Dedifferentiated amniotic fluid mesenchymal stem cell (primary cell): ENCODE data around the gene SDF4.
"Not testable (repeated sequence)": the region's sequence is repeated elsewhere in the genome, so short reads cannot be mapped to it uniquely, and the experiment has no call there.

Experiments used
- DNase-seq: peaks from one replicate; pipeline ENCODE4 v3.0.0-alpha.2; 2016; ENCODE audit errors: extremely low spot score

The SDF4 gene

DNA sequence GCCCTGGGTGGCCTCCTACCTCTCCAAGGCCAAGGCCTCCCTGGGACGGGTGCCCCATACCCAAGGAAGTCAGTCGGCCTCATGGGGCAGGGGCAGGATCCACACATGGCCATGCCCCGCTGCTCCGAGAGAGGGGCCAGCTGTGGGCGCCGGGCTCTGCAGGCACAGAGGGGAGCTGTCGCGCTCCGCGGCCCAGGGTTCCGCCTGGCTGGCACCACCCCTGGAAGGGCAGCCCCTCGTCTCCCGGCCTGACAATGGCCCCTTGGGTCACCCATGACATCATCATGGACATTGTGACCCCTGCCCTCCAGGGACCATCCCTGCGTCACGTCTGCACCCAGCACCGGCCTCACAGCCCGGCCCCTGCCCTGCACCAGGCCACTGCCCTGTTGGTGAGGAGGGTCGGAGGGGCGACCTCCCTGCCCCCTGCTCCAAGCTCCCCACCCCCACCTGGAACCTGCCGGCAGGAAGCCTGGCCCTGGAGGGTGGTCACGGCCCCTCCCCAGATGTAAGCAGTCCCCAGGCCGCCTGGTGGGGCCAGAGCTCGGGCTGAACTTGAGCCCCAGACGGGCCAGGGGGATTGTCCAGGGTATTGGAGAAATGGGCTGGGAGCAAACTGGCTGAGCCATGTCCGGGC, 52.3 kb downstream of the SDF4 start:
- DNase-seq: no peak

DNA sequence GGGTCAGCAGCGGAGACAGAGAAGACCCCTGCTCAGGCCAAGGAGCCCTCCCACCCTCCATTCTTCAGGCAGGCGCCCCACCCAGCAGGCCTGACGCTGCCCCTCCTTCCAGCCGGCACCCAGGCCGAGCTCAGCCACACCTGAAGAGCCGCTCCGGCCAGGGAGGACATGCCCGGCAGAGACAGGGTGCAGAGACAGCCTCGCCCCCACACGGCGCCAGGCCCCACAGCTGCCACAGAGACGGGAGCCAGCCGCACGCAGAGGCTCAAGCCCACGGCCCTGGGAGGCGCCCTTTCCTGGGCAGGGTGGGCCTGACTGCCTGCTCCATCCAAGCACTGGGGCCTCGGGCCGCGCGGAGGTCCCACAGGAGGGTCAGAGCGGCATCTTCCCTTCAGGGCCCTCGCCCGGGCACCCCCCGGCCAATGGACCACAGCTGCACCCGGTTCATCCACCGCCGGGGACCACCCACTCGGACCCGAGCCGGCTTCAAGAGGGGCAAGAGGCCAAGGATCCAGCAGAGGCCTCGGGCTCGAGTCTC, 52.9 kb downstream of the SDF4 start:
- DNase-seq: no peak

DNA sequence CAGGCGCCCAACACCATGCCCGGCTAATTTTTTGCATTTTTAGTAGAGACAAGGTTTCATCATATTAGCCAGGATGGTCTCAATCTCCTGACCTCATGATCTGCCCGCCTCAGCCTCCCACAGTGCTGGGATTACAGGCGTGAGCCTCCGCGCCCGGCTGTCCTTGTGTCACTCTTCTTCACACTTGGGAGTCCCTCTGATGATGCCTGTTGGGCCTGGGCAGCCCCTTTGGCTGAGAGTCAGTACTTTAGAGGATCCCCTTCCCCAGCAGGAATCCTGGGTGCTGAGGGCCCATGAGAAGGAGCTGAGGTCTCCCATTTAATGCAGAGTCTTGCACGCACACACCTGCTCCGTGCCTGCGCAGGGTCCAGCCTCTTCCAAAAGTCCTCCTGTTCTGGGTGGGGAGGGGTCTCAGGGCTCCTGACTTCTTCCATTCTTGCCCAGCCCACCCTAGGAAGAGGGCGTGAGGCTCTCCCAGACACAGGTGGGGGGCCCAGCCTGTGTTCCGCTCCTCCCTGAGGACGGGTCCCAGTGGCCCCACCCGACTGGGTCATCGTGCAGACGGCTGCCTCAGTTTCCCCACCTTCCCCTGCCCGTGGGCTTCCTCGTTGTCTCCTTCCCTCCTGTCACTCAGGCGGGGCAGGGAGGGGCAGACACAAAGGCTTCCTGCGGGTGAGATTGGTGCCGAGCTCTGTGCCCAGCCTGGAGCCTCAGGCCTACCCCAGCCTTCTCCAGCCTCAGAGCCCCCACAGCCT, 54.2 kb downstream of the SDF4 start:
- DNase-seq: no peak

DNA sequence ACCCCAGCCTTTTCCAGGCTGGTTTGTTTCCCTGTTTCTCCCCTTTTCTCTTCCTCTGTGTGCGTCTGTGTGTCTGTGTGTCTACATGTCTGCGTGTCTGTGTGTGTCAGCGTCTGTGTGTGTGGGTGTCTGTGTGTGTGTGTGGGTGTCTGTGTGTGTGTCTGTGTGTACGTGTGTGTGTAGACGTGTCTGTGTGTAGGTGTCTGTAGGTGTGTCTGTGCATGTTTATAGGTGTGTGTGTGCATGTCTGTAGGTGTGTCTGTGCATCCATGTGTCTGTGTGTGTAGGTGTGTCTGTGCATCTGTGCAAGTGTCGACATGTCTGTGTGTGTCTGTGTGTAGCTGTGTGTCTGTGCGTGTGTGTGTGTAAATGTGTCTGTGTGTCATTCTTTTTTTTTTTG, 54.9 kb downstream of the SDF4 start:
- DNase-seq: no peak

DNA sequence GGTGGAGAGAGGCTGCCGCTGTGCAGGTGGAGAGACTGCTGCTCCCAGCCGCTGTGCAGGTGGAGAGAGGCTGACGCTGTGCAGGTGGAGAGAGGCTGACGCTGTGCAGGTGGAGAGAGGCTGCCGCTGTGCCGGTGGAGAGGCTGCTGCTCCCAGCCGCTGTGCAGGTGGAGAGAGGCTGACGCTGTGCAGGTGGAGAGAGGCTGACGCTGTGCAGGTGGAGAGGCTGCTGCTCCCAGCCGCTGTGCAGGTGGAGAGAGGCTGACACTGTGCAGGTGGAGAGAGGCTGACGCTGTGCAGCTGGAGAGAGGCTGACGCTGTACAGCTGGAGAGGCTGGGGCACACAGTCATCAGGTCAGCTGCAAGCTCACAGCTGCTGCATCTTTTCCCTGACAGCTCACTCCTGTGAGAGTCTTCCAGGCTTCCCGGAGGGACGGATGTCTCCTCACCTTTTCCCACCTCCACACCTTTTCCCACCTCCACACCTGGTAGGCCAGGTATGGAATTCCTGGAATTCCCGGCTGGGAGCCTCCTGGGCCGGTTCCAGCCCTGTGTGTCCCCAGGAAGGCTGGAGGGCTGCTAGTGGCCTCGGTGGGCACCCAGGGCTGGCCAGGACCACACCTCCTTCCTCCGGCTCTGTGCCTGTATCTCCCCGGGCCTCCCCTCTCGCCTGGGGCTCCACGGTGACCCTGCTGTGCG, 55.6 kb downstream of the SDF4 start:
- not testable (repeated sequence) for DNase-seq

DNA sequence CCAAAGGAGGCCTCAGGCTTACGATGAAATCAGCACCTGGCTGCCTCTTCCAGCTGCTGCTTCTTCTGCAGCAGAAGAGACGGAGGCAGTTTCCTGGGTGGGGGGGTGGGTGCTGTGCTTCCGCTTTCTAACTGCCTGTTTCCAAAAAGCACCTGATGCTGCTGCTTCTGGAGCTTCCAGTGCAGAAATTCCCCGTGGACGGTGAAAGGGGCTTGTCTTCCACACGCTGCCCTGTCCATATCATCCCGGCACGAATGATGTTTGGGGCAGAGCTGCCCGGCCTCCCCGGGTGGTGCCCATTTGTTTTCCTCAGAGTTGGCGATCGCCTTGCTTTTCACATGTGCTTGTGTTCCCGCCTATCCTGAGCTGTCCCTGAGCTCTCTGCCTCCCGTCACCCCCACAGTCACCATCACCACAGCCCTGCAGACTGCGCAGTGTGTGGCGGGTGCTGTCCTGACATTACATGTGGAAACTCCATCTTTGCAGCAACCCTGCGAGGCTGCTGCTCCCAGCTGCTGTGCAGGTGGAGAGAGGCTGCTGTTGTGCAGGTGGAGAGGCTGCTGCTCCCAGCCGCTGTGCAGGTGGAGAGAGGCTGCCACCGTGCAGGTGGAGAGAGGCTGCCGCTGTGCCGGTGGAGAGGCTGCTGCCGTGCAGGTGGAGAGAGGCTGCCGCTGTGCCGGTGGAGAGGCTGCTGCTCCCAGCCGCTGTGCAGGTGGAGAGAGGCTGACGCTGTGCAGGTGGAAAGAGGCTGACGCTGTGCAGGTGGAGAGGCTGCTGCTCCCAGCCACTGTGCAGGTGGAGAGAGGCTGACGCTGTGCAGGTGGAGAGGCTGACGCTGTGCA, 56.4 kb downstream of the SDF4 start:
- no peak for DNase-seq

DNA sequence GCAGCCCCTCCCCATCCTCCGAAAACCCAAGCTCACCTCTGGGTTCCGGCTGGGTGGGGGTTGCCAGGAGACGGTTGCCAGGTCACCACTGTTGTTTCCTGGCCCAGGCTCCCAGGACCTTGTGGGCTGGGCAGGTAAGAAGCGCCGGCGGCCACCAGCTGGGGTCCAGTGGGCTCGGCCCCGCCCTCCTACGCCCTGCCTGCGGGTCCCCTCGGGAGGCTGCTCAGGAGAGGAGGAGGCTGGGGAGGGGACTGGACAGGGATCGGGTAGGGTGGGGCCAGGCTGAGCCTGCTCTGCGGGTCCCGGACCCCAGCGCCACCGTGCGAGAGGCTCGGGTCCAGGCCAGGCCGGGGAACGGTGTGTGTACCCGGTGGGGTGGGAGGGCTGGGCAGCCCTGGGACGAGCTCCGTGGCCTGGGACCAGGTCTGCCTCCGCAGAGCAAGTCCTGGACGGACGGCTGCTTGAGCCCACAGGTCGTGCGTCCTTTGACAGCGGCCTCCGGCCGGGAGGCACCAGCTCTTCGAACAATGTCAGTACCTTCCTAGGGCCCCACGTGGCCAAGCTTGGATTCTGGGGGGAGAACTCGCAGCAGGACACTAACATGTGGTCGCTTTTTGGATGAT, 57.9 kb downstream of the SDF4 start, which contains the start of gene TTLL10:
TSS of gene TTLL10 (plus strand) at position 88 of the 623 bp plus-strand sequence. CDS start 5,336 bp downstream, outside the sequence.
- no peak for DNase-seq

DNA sequence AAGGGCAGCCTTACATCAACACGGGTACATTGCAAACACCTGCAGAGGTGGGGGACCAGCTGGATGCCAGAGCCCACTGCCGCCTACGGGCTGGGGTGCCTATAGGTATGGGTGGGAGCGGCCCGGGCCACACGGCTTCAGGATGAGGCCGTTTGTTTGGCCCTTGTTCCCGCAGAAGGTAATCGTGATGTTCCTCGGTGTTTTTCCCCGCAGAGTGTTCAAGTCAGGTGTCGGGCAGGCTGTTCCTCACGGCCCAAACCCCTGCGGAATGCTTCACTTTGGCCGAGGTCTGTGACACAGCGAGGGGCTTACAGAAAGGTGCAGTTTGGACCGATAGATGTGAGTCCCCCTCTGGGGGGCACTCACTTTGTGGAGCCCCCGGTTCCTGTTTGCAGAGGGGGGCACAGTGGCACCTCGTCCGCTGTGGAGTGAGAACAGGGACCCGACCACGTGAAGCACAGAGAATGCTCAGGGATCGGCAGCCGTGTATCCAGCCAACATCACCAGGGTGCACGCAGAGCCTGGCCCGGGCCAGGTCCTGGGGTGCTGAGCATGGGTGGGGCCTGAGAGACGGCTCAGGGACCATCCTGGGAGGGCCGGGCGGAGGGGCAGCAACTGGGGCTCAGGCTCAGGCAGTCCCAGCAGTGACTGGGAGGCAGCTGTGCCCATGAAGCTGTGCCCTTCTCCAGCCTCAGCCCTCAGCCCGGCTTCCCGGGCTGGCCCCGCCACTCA, 58.6 kb downstream of the SDF4 start:
- DNase-seq: no peak

DNA sequence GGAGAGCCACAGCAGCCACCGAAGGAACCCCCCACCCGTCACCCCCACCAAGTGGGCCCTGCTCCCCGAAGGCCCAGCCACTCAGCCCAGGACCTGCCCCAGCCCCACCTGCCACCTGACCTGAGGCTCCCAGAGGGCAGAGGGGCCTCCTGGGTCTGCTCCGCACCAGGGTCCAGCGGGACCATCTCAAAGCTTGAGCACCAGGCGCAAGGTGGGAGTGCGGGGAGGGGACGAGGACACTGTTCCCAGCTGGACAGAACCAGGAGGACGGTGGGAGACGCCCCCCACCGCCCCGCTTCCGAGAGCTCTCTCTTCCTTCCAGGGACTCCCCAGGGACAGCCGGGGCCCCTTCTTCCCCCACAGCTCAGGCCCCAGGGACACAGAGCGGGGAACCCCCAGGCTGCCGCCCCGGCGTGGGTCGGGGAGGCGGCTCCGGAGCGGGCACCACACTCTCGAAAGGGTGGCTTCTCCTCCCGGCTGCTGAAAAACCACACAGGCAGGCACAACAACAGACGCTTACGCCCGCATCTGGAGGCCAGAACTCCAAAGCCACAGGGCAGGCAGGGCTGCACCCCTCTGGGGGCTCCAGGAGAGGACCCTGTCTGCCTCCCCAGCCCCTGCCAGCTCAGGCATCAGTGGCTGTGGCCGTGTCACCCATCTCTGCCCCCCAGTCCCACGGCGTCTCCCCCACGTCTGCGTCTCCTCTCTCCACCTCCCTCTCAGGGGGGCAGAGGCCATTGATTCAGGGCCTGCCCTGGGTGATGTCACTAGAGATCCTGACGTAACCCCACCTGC, 60.1 kb downstream of the SDF4 start:
- no peak for DNase-seq

DNA sequence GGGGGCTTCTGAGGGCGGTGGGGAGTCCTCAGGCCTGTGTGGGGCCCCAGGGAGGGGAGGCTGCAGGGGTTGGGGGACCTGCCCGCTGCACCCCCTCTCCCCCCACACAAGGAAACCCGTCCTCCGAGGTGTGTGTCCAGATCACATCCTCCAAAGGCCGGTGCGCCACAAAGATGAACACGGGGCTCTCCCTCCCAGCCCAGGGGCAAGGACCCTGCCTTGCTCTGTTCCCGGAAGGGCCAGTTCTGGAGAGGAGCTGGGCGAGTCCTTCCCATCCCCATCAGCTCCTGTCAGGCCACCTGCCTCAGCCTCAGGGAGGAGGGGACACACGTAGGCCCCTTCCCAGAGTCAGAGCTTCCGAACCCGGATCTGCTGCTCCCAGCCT, 60.6 kb downstream of the SDF4 start:
- no peak for DNase-seq

DNA sequence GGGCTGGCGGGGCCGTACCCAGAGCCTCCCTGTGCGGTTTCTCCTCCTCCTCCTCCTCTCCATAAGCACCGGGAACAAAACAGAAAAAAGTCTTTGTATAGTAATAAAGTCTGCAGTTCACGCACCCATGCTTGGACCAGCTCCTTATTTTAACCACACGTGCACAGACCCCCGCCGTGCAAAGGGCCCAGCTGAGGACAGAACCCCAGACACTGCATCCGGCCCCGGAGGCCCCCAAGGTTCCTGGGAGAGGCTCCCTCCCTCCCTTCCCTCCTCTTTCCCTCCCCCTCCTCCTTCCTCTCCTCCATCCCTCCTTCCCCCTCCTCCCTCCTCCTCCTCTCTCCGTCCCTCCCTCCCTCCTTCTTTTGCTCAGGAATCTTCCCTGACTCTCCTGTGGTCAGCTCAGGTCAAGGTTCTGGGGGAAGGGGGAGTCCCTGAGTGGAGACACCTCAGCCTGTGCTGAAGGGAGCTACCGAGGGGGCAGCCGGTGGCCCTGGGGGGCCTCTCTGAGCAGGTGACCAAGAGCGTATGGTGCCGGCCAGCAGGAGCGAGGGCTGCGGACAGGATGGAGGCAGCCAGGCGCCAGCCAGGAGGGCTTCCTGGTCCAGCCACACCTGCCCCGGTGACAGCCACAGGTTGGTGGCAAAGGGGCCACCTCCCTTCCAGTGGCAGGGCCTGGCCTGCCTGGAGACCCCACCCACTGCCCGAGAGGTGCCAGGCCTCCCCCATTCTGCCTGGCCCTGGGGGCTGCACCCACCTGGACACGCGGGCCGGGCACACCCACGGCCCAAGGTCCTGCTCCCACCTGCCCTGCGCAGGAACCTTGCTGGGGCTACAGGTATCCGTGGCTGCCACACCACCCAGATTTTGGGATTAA, 61.3 kb downstream of the SDF4 start:
- no peak for DNase-seq

DNA sequence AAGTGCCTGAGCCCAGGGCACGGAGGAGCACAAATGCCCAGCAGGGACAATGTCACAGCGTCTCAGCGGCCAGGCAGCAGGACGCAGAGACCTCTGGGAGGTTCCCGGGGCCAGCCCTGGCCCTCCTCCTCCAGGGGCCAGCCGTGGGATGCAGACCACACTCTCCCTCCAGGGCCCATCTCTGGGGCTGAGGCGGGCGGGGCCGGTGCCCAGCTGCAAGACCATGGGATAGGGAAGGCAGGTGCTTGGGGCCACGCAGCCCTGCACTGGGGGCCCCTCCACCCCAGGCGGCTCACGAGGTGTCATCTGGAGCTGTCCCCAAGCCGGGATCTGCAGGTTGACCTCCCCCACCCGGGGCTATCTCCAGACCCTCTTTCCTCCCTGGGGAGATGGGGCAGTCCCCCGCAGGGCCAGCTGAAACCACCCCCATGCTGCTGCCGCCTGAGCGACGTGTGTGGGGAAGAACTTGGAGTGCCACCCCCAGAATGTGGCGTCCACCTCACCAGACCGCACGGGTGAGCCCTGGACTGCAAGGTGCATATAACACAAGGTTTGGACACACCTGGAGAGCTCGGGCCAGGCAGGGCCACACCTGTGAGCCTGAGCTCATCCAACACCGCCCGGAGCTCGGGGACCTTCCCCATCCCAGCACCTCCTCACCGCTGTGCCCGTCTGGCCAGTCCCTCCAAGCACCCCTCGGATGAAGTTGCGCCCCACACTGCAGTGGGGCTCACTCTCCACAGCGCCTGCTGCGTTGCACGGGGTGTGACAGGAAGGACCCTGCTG, 62.2 kb downstream of the SDF4 start:
- DNase-seq: no peak

DNA sequence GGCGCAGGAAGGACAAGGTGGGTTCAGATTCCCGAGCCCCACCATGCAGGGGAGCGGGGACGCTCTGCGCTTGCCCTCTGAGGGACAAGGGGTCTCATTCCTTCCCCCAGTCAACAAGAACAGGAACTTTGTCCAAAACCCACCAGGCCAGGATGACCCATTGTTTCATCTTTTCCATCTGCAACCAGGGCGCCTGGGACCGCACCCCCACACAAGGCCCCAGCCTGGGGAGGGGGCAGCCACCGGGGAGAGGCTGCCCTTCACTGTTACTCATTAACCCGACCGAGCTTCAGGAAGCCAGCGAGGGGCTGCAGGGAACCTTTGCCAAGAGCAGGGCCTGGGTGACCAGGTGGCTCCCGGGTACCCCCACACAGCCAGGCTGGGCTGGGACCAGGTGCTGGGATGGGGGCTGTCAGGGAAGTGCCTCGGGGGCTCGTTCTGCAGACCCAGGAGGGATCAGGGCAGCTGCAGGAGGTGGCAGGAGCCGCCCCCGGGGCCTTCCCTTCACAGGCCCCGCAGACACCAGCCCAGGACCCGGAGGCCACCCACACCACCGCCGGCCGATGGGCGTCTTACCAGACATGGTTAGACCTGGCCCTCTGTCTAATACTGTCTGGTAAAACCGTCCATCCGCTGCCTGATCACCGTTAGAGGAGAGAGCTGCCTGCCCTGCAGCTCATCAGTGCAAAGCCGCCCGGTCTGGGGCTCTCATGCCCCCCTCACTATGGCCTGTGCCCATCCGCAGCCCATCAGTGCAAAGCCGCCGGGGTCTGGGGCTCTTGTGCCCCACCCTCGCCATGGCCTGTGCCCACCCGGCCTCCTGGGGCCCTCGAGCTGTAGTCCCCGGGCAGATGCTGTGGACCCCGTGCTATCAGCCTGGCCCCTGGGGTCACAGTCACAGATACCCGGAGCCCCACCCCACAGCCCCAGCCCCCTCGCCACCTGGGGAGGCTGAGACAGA, 63.1 kb downstream of the SDF4 start:
- DNase-seq: no peak

DNA sequence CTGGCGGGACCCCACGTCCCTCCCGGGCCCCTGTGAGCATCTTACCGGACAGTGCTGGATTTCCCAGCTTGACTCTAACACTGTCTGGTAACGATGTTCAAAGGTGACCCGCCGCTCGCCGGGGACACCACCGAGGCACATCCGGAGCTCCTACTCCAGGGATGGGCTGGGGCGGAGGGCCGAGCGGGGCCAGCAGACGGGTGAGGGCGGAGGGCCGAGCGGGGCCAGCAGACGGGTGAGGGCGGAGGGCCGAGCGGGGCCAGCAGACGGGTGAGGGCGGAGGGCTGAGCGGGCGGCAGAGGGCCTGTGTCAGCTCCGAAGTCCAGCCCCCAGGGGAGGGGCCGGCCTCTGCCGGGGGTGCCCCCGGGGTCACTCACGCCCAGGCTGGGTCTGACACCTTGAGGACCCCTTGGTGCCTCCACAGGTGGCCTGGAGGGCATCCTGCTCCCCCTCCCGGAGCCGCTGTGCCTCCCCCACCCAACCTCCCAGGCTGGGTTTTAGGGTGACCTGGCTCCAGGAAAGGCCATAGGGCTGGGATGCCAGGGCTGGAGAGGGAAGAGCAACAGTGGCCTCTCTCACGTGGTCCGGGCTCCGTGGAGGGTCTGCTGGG, 63.9 kb downstream of the SDF4 start:
- DNase-seq: no peak

DNA sequence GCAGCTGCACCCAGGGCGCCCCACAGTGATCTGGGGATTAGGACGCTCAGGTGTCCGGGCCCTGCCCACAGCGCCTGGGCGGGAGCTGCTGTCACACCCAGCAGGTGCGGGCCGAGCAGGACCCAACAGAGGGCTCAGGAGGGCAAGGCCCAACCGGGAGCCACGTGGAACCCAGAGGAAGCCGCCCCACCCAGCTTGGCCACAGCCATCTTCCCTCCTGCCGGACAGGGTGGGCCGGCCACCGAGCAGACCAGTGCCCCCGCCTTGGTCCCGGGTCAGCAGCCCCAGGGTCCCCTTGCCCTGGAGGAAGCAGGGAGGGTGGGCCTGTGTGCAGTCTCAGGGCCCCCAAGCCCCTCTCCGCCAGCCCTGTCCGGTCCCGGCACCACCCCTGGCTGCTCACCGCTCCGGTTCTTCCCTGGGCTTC, 64.4 kb downstream of the SDF4 start:
- DNase-seq: no peak
